Upper lobe of left lung (tissue), 4 donors: Measurements from ENCODE around the gene OCIAD2.

ENCODE experiments used
- CTCF ChIP-seq, 6 experiments: fragments of 450-650 bp in 4 of 6; fragments of 200-600 bp in 2 of 6; sonication (generic) in 2 of 6; IDR thresholded peaks; one replicate each; pipeline ENCODE4 v1.5.1; 2016 to 2019; ENCODE audit warnings: antibody characterized with exemption in 6 of 6
- POLR2A ChIP-seq, 4 donors: fragments of 450-650 bp; IDR thresholded peaks; one replicate each; pipeline ENCODE4 v1.5.1; 2016 to 2017; ENCODE audit warnings: antibody characterized with exemption in 4 of 4, mild to moderate bottlenecking in 2 of 4

DNA sequence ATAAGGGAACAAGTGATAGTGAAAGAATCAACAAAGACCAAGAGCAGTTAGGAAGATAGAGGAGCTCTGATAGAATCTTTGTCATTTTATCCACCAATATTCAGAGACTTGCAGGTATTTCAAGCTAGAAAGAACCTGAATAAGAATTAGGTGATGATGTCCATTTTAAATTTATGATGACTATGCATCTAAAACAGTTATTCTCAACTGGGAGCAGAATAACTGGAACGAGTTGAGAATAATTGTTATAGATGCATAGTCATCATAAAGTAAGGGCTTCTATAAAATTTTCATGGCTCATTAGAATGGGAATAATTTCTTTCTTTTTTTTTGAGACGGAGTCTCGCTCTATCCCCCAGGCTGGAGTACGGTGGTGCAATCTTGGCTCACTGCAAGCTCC is 69.9 kb downstream of the OCIAD2 start:
- TF ChIP-seq POLR2A (IDR thresholded peaks at IDR 0.05) (no peak), CTCF (IDR thresholded peaks at IDR 0.05) (no peak)
